GM12878 (cell line): ENCODE results near the gene CACNA1B. TPM values are rescaled to one million over a fixed set of nuclear protein-coding genes. Genes with fewer than 3 reads are reported as not detected.
"Not testable (repeated sequence)": the region's sequence is repeated elsewhere in the genome, so short reads cannot be mapped to it uniquely, and the experiment has no call there.

Experiments used
- ATAC-seq: fragments of 200-7000 bp; cut with Tn5 transposase; 3 replicates; pipeline ENCODE4 v1.9.1; 2020; ENCODE audit warnings: mild to moderate bottlenecking, moderate library complexity
- BruUV-seq: library from RNA; stranded (reverse); fragments of 400-500 nt; replicated peaks from 2 replicates; lab custom pipeline; 2021; lab: Mats Ljungman, UMichigan
- CTCF ChIA-PET: fragments of 300-600 bp; sonication (Branson Sonifier 250); formaldehyde crosslinking; extraction: SDS; loops from one replicate; lab custom pipeline; 2021; ENCODE audit warnings: inconsistent platforms; lab: Yijun Ruan, JAX
- POLR2A ChIA-PET: fragments of 350-600 bp; formaldehyde crosslinking; extraction: SDS; loops from one replicate; lab custom pipeline; 2021; ENCODE audit warnings: inconsistent platforms; lab: Charles Lee
- RAD21 ChIA-PET: fragments of 300-600 bp; sonication (Branson Sonifier 250); formaldehyde crosslinking; loops from one replicate; lab custom pipeline; 2023; ENCODE audit warnings: antibody characterized with exemption; ENCODE audit not compliant: unreplicated experiment; lab: Charles Lee
- SMC1A ChIA-PET: fragments of 300-600 bp; sonication (Branson Sonifier 250); formaldehyde crosslinking; loops from one replicate; lab custom pipeline; 2023; ENCODE audit not compliant: unreplicated experiment, uncharacterized antibody; lab: Charles Lee
- DNase-seq: peaks from one replicate; pipeline ENCODE4 v3.0.0-alpha.2; 2011; ENCODE audit warnings: low read depth, low spot score
- FAIRE-seq: peaks from 3 replicates; lab custom pipeline; 2011; peaks lifted over from hg19 to GRCh38; lab: Jason Lieb, UNC
- H2AFZ ChIP-seq: 2 replicates; pipeline ENCODE4 v1.6.0; 2011; ENCODE audit warnings: low read depth, low read length, control low read depth; ENCODE audit not compliant: control insufficient read depth
- H3K27ac ChIP-seq: 2 replicates; pipeline ENCODE4 v1.5.1; 2011; ENCODE audit warnings: control low read depth; ENCODE audit not compliant: control insufficient read depth, insufficient read depth
- H3K27me3 ChIP-seq, 2 experiments: replicated peaks in 1 of 2; 2 replicates each; pipeline versions ENCODE4 v1.6.0 to v1.6.1; 2011; ENCODE audit warnings: low read length in 1 of 2; ENCODE audit not compliant: control insufficient read depth in 2 of 2, insufficient read depth in 2 of 2
- H3K36me3 ChIP-seq, 2 experiments: 2 replicates each; pipeline ENCODE4 v1.5.1; 2011; ENCODE audit warnings: low read length in 1 of 2; ENCODE audit not compliant: control insufficient read depth in 2 of 2, insufficient read depth in 2 of 2
- H3K4me1 ChIP-seq: 2 replicates; pipeline ENCODE4 v1.6.1; 2011; ENCODE audit warnings: mild to moderate bottlenecking, low read length, moderate library complexity, mixed read lengths; ENCODE audit not compliant: control insufficient read depth, insufficient read depth
- H3K4me2 ChIP-seq: 2 replicates; pipeline ENCODE4 v1.6.0; 2011; ENCODE audit warnings: control low read depth; ENCODE audit not compliant: control insufficient read depth, insufficient read depth
- H3K4me3 ChIP-seq: fragments of 200-600 bp; sonication (generic); 2 replicates; pipeline ENCODE4 v1.5.1; 2016
- H3K79me2 ChIP-seq: 2 replicates; pipeline ENCODE4 v1.6.0; 2011; ENCODE audit warnings: low read length; ENCODE audit not compliant: control insufficient read depth, insufficient read depth
- H3K9ac ChIP-seq: 2 replicates; pipeline ENCODE4 v1.8.0; 2011; ENCODE audit warnings: low read length, control low read depth, mixed read lengths; ENCODE audit not compliant: control insufficient read depth, insufficient read depth
- H3K9me3 ChIP-seq: replicated peaks from 3 replicates; pipeline ENCODE4 v1.5.1; 2011; ENCODE audit warnings: mild to moderate bottlenecking, low read length; ENCODE audit not compliant: control insufficient read depth, insufficient read depth
- H4K20me1 ChIP-seq: 2 replicates; pipeline ENCODE4 v1.6.0; 2011; ENCODE audit not compliant: control insufficient read depth, insufficient read depth
- CTCF ChIP-seq, 3 experiments: IDR thresholded peaks in 2 of 3; conservative IDR thresholded peaks in 1 of 3; 2 replicates each; pipeline ENCODE4 v1.5.1; 2011; ENCODE audit warnings: low read depth in 3 of 3, low read length in 3 of 3, mild to moderate bottlenecking in 3 of 3, control low read depth in 2 of 3, moderate library complexity in 2 of 3, inconsistent platforms in 1 of 3, mixed read lengths in 1 of 3; ENCODE audit not compliant: control insufficient read depth in 2 of 3, insufficient read depth in 1 of 3; ENCODE audit errors: extremely low read depth in 1 of 3
- WGBS: methylation state at CpG from one replicate; pipeline ENCODE4 v1.1.6; 2016; ENCODE audit warnings: low lambda C conversion rate; ENCODE audit not compliant: insufficient replicate concordance, insufficient coverage; ENCODE audit errors: missing lambda C conversion rate; 5-methylcytosine and 5-hydroxymethylcytosine counted together
- in situ Hi-C: fragments of 300-500 bp; cut with MboI; formaldehyde crosslinking; loops from 9 replicates; pipeline ENCODE4 v1.14.3; 2018; ENCODE audit warnings: mixed read lengths
- intact Hi-C: fragments of 100-400 bp; cut with micrococcal nuclease; formaldehyde crosslinking; loops from one replicate; pipeline ENCODE4 v1.14.2; 2022; ENCODE audit not compliant: unreplicated experiment
- polyA plus RNA-seq, 11 experiments: library from polyadenylated mRNA; depleted of rRNA in 4 of 11; unstranded in 6 of 11; stranded (reverse) in 5 of 11; fragments of >200 nt; fragmentation: Nextera tagmentation in 4 of 11; fragmentation: Illumina TruSeq in 1 of 11; extraction: Ambion mirVana in 4 of 11; extraction: Trizol in 1 of 11; gene quantifications; 1 replicate in 1 of 11; 2 replicates in 10 of 11; pipeline versions ENCODE4 v1.2.1 to v1.2.3, GENCODE V29; 2011 to 2016; ENCODE audit warnings: inconsistent platforms in 2 of 11, missing spikeins in 2 of 11, low read depth in 1 of 11
- total RNA-seq, 4 experiments: library from RNA; depleted of rRNA in 3 of 4; stranded (reverse); fragments of >200 nt in 3 of 4; fragmentation: Illumina TruSeq in 1 of 4; extraction: Trizol in 1 of 4; gene quantifications; 2 replicates each; pipeline versions ENCODE4 v1.2.1 to v1.2.3, GENCODE V29; 2013 to 2021

The CACNA1B gene
- total and polyA plus RNA-seq, 10 of the 15 experiments (the other 5 are each of a cell fraction or from before 2014, with no cell fraction given), result 0.01 to 0.03 (median 0.01) TPM; not detected in 7

- in situ Hi-C loops, H3K27me3 ChIP-seq, H3K4me1 ChIP-seq, DNase-seq, ATAC-seq, FAIRE-seq, H3K4me3 ChIP-seq, POLR2A ChIA-PET, intact Hi-C loops, H3K79me2 ChIP-seq, CTCF ChIA-PET, H2AFZ ChIP-seq, RAD21 ChIA-PET, H3K4me2 ChIP-seq, BruUV-seq, H4K20me1 ChIP-seq, SMC1A ChIA-PET, H3K9ac ChIP-seq, H3K27ac ChIP-seq: not testable (repeated sequence)
- WGBS, result 0% methylated on average over 5 of the region's 34 CpGs
- 0 out of 6 replicates have a peak, but pooled peaks of 1 of the 3 experiments have one; percentile 11 for TF ChIP-seq CTCF (IDR thresholded peaks at IDR 0.05 in 2 of 3, conservative IDR thresholded peaks at IDR 0.05 in 1 of 3; ENCODE audit: control insufficient read depth in 2 of 3, extremely low read depth in 1 of 3, insufficient read depth in 1 of 3, low read depth in 3 of 3, low read length in 3 of 3)
- TF ChIP-seq, all 136 proteins: peak for 1; not testable (repeated sequence) for 135
- H3K9me3 ChIP-seq, H3K36me3 ChIP-seq: not testable (repeated sequence)
These were observed 270.0 kb downstream of the CACNA1B start for GRCh38 chr9:138147556-138147955.

- H3K27me3 ChIP-seq, ATAC-seq, H3K9me3 ChIP-seq, POLR2A ChIA-PET, FAIRE-seq, BruUV-seq, in situ Hi-C loops, H3K9ac ChIP-seq, H3K4me3 ChIP-seq, H3K27ac ChIP-seq, intact Hi-C loops, H3K36me3 ChIP-seq, DNase-seq, H3K79me2 ChIP-seq, CTCF ChIA-PET, SMC1A ChIA-PET, H2AFZ ChIP-seq, H4K20me1 ChIP-seq, H3K4me1 ChIP-seq, H3K4me2 ChIP-seq, RAD21 ChIA-PET: not testable (repeated sequence)
- WGBS, result 48% methylated on average over 50 of the region's 81 CpGs
- peak in 1 of 3 experiments; percentile 17; a peak in 1 of 6 replicates for TF ChIP-seq CTCF (IDR thresholded peaks at IDR 0.05 in 2 of 3, conservative IDR thresholded peaks at IDR 0.05 in 1 of 3; ENCODE audit: control insufficient read depth in 2 of 3, extremely low read depth in 1 of 3, insufficient read depth in 1 of 3, low read depth in 3 of 3, low read length in 3 of 3)
These were observed 272.4 kb downstream of the CACNA1B start for GRCh38 chr9:138149672-138150656.

GRCh38 chr9:138155788-138156187, 278.2 kb downstream of the CACNA1B start:
- H3K27me3 ChIP-seq, SMC1A ChIA-PET, H2AFZ ChIP-seq, H3K4me1 ChIP-seq, H3K9me3 ChIP-seq, H4K20me1 ChIP-seq, H3K36me3 ChIP-seq, H3K9ac ChIP-seq, intact Hi-C loops, DNase-seq, in situ Hi-C loops, CTCF ChIA-PET, H3K79me2 ChIP-seq, RAD21 ChIA-PET, FAIRE-seq, BruUV-seq, H3K4me2 ChIP-seq, POLR2A ChIA-PET, H3K27ac ChIP-seq, H3K4me3 ChIP-seq, ATAC-seq: not testable (repeated sequence)
- 3% methylated on average over 5 of the region's 5 CpGs for WGBS
